Nephron (organoid): Measurements from ENCODE around the gene NCSTN.
"Not testable (repeated sequence)": the region's sequence is repeated elsewhere in the genome, so short reads cannot be mapped to it uniquely, and the experiment has no call there.

Source experiments
- H3K27ac Mint-ChIP-seq, 3 experiments: 2 replicates each; pipeline ENCODE4 v1.8.0; 2020; ENCODE audit warnings: mixed read lengths in 3 of 3, mild to moderate bottlenecking in 2 of 3, moderate library complexity in 1 of 3
- H3K27me3 Mint-ChIP-seq: 2 replicates; pipeline ENCODE4 v1.8.0; 2021; ENCODE audit warnings: low read depth, mild to moderate bottlenecking, moderate library complexity, mixed read lengths
- H3K36me3 Mint-ChIP-seq: 2 replicates; pipeline ENCODE4 v1.8.0; 2020; ENCODE audit warnings: low read depth, mixed read lengths
- H3K4me1 Mint-ChIP-seq: 2 replicates; pipeline ENCODE4 v1.8.0; 2020; ENCODE audit warnings: mixed read lengths
- H3K4me3 Mint-ChIP-seq, 3 experiments: 2 replicates each; pipeline ENCODE4 v1.8.0; 2020; ENCODE audit warnings: mild to moderate bottlenecking in 3 of 3, mixed read lengths in 3 of 3, moderate library complexity in 2 of 3
- H3K9me3 Mint-ChIP-seq: 2 replicates; pipeline ENCODE4 v1.8.0; 2020; ENCODE audit warnings: mixed read lengths
- CTCF ChIP-seq, 3 experiments: fragments of 200-600 bp; sonication (generic); IDR thresholded peaks; one replicate each; pipeline ENCODE4 v1.5.0; 2021; ENCODE audit warnings: antibody characterized with exemption in 3 of 3; ENCODE audit not compliant: unreplicated experiment in 3 of 3

The NCSTN gene

DNA sequence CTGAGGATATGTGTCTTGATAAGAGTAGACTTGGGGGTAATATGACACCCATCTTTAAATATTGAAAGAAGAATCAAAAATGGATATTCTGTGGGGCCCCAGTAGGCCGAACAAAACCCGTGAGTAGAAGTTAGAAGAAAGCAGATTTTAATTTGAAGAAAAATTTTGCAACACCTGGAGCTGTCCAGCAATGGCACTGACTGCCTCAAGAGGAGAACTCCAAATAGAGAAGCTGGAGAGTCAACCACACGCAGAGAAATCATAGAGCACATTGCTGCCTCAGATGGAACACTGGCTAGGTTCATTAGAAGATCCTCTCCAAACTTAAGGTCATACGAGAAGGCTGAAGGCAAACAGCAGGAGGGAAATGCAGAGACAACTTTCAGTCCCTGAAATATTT is 30.5 kb downstream of the NCSTN start:
- Mint-ChIP-seq H3K27ac (peak overlapping the region in 1 of 3 experiments; percentile 20), H3K9me3 (no peaks in the 10 kb centered on the region), H3K4me1 (peaks cover 27% of the 10 kb centered on the region), H3K36me3 (no peaks in the 10 kb centered on the region), H3K4me3 (no peak overlapping the region), H3K27me3 (peaks cover 4% of the 10 kb centered on the region)
- no peak for TF ChIP-seq CTCF (IDR thresholded peaks at IDR 0.05; ENCODE audit: unreplicated experiment in 3 of 3)

DNA sequence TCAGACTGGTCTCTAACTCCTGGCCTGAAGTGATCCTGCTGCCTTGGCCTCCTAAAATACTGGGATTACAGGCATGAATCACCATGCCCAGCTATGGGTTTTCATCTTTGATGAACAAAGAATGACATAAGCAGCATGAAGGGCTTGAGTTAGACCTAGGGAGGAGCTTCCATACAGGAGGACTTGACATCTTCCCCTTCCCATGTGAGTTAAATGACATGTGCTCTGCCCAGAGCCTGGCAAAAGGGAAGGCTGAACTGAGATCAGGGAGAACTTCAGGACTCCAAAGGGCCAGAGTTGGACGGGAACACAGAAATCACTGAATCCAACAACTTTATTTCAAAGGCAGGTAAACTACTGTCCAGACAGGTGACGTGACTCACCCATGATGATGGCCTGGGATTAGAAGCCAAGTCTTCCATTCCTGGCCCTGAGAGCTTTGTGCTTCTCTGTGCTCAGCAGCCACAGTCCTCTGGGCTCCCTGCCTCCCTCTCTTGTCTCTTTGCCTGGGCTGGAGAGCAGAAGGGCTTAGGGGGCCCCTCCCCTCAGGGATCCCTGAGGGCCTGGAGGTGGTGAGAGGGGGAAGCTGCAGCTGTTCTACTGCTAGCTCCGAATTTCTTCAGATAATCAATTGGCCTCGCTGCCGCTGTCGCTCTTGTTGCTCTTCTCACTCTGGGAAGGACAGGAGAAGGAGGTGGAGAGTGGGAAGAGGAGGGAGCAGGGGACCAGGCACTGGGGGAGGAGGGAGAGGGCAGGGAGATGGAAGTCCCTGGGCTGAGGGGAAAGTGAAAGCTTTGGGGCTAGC is 31.3 kb downstream of the NCSTN start:
- no peaks in the 10 kb centered on the region for H3K36me3 Mint-ChIP-seq
- peaks cover 8% of the 10 kb centered on the region for H3K27me3 Mint-ChIP-seq
- no peak for TF ChIP-seq CTCF (IDR thresholded peaks at IDR 0.05; ENCODE audit: unreplicated experiment in 3 of 3)
- peak overlapping the region; percentile 10 to 68 (median 34) for H3K27ac Mint-ChIP-seq
- no peak overlapping the region for H3K4me3 Mint-ChIP-seq
- H3K4me1 Mint-ChIP-seq = peaks cover 27% of the 10 kb centered on the region
- no peaks in the 10 kb centered on the region for H3K9me3 Mint-ChIP-seq

DNA sequence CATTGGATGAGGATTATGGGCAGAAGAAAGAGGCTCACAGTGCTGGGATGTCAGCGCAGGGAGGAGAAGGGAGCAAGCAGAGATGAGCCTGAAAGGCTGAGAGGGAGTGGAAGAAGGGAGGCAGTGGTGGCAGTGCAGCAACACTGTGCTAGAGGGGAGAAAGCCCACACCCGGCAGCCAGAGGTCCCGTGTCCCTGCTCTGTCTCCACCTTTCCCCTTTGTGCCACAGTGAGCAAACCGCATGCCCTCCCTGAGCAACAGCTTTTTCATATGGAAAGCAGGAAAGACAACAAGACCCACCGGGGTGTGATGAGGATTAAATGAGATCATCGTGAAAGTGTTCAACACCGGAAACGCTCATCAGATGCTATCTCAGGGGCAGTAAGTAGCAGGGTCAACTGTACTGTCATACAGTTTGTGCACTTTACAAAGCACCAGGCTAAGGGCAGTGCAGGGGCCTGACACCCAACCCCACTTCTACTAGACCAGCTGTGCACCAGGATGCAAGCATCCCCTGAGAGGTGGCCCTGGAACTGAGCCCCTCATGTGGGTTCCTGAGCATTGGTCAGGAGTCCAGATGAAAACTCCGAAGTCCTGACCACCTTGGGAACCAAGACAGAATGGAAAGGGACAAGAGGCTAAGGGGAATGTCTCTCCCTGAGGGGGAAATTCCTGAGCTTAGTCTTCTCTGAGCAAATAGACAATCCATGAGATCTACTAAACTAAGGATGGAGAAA is 32.8 kb downstream of the NCSTN start:
- Mint-ChIP-seq H3K4me3 (no peak overlapping the region), H3K4me1 (peaks cover 27% of the 10 kb centered on the region), H3K27me3 (peaks cover 14% of the 10 kb centered on the region), H3K36me3 (no peaks in the 10 kb centered on the region), H3K27ac (peak overlapping the region in 1 of 3 experiments; percentile 1), H3K9me3 (no peaks in the 10 kb centered on the region)
- no peak for TF ChIP-seq CTCF (IDR thresholded peaks at IDR 0.05; ENCODE audit: unreplicated experiment in 3 of 3)

- Mint-ChIP-seq H3K36me3 (no peaks in the 10 kb centered on the region), H3K4me3 (no peak overlapping the region), H3K4me1 (peaks cover 23% of the 10 kb centered on the region), H3K27ac (peak overlapping the region in 1 of 3 experiments; percentile 1), H3K9me3 (no peaks in the 10 kb centered on the region), H3K27me3 (peaks cover 14% of the 10 kb centered on the region)
- peak; percentile 79 to 86 (median 83) for TF ChIP-seq CTCF (IDR thresholded peaks at IDR 0.05; ENCODE audit: unreplicated experiment in 3 of 3)
Measured at GRCh38 chr1:160376525-160377131, 33.4 kb downstream of the NCSTN start.

GRCh38 chr1:160377585-160378206 is 34.5 kb downstream of the NCSTN start:
- TF ChIP-seq CTCF (IDR thresholded peaks at IDR 0.05; ENCODE audit: unreplicated experiment in 3 of 3) = no peak
- Mint-ChIP-seq H3K27ac (no peak overlapping the region), H3K27me3 (peaks cover 14% of the 10 kb centered on the region), H3K4me1 (peaks cover 23% of the 10 kb centered on the region), H3K9me3 (no peaks in the 10 kb centered on the region), H3K36me3 (no peaks in the 10 kb centered on the region), H3K4me3 (no peak overlapping the region)

DNA sequence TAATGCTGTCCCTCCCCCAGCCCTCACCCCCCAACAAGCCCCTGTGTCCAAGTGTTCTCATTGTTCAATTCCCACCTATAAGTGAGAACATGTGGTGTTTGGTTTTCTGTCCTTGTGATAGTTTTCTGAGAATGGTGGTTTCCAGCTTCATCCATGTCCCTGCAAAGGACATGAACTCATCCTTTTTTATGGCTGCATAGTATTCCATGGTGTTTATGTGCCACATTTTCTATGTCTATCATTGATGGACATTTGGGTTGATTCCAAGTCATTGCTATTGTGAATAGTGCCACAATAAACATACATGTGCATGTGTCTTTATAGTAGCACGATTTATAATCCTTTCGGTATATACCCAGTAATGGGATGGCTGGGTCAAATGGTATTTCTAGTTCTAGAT is 41.6 kb downstream of the NCSTN start:
- not testable (repeated sequence) for H3K27me3 Mint-ChIP-seq, H3K4me1 Mint-ChIP-seq, H3K36me3 Mint-ChIP-seq, H3K4me3 Mint-ChIP-seq, H3K27ac Mint-ChIP-seq
- H3K9me3 Mint-ChIP-seq = peaks cover 27% of the 10 kb centered on the region

DNA sequence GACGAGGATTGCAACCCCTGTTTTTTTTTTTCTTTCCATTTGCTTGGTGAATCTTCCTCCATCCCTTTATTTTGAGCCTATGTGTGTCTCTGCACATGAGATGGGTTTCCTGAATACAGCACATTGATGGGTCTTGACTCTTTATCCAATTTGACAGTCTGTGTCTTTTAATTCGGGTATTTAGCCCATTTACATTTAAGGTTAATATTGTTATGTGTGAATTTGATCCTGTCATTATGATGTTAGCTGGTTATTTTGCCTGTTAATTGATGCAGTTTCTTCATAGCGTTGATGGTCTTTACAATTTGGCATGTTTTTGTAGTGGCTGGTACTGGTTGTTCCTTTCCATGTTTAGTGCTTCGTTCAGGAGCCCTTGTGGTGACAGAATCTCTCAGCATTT is 45.2 kb downstream of the NCSTN start:
- H3K36me3 Mint-ChIP-seq, H3K4me1 Mint-ChIP-seq, H3K4me3 Mint-ChIP-seq, H3K27me3 Mint-ChIP-seq, H3K27ac Mint-ChIP-seq: not testable (repeated sequence)
- peaks cover 27% of the 10 kb centered on the region for H3K9me3 Mint-ChIP-seq
